Lower leg skin (tissue), 3 donors: ENCODE measurements around the gene CD81.

Source experiments
- POLR2A ChIP-seq, 2 donors: fragments of 450-650 bp; IDR thresholded peaks; one replicate each; pipeline ENCODE4 v1.6.1; 2016 to 2017; ENCODE audit warnings: antibody characterized with exemption in 2 of 2, mild to moderate bottlenecking in 1 of 2, moderate library complexity in 1 of 2
- TF ChIP-seq, protein P1 (sequence below), 3 donors: fragments of 450-650 bp; IDR thresholded peaks; one replicate each; pipeline ENCODE4 v1.5.1; 2016; ENCODE audit warnings: antibody characterized with exemption in 3 of 3, mild to moderate bottlenecking in 3 of 3, moderate library complexity in 2 of 3

DNA sequence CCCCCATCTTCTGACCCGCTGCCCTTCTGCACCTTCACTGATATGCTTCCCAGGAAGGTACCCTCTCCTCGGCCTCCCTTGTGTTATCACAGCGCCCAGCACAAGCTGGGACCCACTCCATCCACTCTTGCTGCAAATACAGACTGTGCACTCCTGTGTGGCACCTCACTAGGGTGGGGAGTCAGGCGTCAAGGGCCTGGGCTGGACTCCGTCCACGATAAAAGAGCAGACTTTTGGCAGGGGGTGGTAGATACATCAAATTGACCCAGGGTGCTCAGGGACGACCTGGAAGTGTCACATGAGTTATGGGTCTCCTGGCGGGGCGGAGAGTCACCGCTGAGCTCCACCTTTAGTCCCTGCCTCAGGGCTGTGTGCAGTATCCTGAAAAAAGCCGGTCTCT is 66.3 kb downstream of the CD81 start:
- TF ChIP-seq, protein P1, sequence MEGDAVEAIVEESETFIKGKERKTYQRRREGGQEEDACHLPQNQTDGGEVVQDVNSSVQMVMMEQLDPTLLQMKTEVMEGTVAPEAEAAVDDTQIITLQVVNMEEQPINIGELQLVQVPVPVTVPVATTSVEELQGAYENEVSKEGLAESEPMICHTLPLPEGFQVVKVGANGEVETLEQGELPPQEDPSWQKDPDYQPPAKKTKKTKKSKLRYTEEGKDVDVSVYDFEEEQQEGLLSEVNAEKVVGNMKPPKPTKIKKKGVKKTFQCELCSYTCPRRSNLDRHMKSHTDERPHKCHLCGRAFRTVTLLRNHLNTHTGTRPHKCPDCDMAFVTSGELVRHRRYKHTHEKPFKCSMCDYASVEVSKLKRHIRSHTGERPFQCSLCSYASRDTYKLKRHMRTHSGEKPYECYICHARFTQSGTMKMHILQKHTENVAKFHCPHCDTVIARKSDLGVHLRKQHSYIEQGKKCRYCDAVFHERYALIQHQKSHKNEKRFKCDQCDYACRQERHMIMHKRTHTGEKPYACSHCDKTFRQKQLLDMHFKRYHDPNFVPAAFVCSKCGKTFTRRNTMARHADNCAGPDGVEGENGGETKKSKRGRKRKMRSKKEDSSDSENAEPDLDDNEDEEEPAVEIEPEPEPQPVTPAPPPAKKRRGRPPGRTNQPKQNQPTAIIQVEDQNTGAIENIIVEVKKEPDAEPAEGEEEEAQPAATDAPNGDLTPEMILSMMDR (IDR thresholded peaks at IDR 0.05) = no peak
- TF ChIP-seq POLR2A (IDR thresholded peaks at IDR 0.05) = no peak
